ENCODE results near the gene SMYD1.
A peak's percentile ranks its signal among the peaks of the same experiment; 100 is the strongest.

SMYD1 gene

DNA sequence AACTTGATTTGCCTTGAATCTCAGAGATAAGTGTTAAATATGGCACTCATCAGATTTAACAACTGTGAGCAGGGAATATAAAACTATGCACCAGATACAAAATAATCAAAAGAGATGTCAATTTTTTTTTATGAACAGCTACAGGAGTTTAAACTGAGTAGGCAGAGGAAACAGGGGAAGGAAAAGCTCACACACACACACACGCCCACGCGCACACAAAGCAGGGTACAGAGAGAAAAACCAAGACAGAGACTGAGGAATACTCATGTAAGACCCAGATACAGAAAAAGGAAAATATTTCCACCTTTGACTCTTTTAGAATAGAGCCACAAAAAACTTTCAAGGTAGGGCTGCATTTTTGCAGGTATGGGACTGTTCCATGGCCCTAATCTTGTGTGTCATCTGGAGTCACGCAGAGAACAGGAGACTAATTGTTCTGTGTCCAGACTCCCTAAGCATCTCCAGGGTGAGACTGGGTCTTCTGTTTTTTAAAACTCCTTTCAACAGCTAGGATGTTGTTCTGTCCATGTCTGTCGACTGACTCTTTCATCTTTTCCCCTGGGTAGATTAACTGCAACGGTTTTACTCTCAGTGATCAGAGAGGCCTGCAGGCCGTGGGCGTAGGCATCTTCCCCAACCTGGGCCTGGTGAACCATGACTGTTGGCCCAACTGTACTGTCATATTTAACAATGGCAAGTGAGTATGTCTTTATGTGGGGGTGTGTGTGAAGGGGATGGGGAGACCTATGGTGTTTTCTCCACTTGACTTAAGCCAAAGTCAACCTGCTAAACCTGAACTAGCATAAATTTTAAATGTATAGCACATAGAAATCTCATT is 23.0 kb downstream of the SMYD1 start:
- DNase-seq: no peak

DNA sequence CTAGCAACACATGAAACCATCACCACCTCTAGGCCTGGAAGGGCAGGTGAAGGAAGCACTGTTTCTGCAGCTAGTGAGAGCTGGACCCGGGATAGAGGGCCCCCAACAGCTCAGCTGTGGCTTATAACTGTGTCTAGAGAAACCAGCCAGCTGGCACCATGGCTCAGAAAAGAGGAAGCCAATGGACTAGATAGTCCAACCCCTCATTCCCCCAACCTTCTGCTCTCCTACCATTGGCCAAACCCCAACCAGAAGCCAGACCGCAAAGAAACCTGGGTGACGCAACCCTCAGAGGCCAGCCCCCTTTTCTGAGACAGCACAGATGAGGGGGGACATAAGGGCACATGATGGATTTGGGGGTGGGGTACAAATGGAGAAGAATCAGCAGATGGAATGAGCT is 24.3 kb downstream of the SMYD1 start:
- DNase-seq: no peak

DNA sequence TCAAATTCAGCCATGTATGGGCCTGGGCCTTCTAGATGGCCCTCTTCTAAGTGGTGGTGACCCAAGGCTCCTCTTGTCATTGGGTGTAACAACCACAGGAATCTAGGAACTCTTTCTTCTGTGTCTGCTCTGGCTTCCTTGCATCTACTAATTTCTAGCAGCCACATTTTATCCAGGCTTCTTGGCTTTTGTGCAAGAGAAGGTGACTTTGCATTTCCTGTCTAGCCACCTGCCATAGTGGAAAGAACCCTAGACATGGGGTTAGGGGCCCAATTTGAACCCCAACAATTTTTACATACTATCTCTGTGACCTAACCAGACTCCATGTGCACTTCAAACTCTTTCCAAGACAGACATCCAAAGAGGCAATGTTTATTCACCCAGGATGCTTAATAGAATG is 25.1 kb downstream of the SMYD1 start:
- DNase-seq: no peak

DNA sequence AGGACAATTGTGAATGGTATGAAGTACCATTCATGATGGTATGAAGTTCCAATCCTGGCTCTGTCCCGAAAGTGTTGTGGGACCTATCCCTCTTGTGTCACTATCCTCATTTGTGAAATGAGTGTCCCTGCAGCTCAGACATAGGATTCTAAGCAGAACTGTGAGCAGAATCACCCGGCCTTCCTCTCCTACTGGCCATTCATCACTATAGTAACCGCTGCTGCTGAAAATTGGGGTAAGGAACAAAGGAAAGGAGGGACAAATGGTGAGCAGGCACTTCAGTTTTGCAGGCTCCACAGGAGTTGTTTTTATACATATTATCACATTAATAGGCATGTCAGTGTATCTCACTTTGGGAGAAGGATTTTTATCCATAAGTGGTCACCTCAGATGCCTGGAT is 27.4 kb downstream of the SMYD1 start:
- no peak for DNase-seq

DNA sequence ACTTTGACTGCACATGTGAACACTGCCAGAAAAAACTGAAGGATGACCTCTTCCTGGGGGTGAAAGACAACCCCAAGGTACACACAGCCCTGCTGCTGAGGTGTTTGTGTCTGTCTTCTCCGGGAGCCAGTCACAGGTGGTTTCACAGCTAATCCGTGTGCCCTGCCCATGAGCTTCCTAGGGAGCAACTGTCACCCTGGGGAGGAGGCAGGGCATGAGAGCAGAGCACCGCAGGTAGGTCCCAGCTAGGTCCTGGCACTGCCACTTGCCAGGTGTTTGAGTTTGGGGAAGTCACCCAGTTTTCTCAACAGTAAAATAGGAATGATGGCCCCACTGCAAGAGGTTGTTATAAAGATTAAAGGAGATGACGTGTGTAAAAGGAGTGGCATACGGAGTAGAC is 29.1 kb downstream of the SMYD1 start:
- no peak for DNase-seq

DNA sequence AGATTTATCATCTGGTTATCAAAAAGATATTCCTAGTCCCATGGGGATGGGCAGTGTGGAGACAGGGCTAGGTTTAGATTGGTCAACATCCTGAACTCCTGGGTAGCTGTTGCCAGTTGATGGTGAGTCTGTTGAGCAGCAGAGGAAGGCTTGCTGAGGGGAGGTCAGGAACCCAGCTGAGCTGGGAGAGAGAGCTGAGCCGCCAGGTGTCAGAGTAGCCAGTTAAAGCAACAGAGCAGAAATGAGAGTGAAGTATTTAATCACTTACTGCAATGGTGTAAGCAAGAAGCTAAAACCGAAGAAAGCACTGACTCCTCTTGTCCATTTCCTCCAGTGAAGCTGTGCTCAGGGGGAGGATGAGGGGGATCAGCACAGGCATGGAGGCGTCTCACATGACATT is 29.6 kb downstream of the SMYD1 start:
- DNase-seq: no peak

DNA sequence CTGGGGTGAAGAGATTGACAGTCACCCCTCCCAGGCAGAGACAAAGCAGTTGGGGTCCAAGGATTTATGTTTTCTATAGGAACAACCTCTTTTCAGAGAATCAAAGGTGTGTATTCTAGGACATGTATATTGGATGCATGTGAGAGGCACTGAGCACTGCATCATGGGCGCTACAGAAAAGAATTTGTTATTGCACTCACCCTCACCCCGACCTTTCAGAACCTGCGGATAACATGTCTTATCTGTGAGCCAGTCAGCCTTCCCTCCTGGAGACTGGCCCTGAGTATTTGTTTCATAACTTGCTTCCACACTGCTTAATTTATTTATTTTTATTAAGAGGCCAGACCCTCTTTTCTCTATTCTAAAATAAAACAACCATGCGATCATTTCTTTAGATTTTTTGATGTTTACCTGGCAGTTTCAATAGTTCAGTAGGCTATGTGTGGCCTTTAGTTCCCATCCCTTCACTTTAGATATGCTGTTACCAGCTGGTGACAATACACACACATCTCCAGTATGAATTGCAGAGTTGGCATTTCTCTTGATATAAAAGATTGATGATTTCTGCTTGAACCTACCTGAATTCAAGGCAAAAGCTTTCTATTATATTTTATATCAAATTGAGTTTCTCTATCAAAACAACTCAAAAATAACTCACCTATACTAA is 30.4 kb downstream of the SMYD1 start:
- DNase-seq: no peak

DNA sequence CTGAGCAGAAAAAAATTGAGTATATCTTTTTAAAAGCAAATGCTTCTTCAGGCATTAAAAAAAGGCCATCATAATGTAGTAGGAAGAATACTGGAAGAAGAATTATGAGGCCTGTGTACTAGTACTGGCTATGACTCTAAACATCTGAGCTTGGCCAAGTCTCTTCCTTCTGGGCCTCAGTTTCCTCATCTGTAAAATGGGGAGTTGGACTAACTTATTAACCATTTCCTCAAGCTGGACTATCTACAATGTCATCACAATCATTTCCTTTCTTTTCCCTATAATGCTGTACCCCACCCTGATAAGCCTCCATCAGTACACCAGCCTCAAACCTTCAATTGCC is 30.9 kb downstream of the SMYD1 start:
- DNase-seq: no peak

DNA sequence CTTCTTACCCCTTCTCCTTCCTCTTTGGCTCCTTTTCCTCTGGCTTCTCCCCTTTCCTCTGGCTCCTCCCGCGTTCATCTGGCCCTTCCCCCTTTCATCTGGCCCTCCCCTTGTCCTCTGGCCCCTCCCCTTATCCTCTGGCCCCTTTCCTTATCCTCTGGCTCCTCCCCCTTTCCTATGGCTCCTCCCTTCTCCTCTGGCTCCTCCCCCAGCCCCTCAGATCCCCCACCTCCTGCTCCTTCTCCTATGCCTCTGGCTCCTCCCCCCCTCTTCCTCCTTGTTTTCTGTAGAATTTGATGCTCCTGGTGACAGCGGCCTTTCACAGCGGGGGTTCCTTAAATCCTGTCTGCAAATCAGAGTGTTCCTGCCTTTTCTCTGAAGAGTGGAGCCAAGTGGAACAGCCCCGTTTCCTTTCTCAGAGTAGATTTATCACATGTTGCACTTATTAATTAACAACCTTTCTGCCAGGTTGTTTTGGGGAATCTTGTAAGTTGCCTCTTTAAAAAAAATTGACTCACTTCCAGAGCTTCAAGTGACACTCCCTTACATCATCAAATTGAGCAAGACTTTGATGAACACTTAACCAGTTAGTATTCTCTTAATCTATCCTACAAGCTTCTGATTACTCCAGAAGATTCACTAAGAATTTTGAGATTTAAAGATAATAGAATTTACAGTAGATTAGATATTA is 32.3 kb downstream of the SMYD1 start:
- peak; percentile 50 for DNase-seq

DNA sequence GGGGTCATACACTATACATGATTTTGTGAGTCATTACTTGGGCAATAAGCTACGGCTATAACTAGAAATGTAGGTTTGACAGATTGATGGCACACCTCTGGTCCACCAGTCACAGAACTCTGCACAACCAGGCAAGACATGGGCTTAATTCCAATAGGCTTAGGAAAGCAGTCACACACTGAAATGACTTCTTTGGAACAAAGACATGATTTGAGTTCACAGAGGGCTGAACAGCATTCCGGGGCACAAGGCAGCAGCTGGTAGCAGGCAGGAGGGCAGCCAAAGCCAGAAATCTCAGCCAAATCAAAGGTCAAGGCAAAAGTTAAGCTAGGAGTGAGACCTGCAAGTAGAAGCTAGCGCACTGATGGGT is 32.8 kb downstream of the SMYD1 start:
- DNase-seq: no peak

DNA sequence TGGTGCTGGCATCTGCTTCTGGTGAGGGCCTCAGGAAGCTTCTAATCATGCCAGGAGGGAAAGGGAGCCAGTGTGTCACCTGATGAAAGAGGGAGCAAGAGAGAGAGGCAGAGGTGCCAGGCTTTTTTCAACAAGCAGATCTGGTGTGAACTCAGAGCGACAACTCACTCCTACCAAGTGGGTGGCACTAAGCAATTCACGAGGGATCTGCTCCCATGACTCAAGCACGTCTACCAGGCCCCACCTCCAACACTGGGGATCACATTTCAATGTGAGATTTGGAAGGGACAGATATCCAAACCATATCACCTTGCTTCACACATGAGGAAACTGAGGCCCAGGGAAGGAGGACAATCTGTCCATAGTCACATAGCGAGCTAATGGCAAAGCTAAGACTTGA is 41.2 kb downstream of the SMYD1 start:
- DNase-seq: no peak

DNA sequence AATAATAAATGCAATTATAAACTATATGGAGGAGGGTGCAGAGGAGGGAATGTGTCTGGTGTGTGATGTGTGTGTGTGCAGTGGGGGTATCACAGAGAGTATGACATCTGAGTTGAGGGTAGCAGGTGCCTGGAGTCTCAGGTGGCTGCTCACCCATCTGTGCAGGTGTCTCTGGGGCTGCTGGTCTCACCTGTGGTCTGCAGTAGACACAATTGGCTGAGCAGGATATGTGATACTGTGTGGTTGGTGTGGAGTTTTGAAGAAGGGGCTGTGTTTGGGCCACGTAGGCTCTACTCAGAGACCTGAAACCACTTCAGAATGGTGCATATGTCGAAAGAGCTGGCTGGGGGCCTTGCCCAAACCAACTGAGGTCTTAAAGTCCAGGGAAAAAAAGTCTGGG is 43.2 kb downstream of the SMYD1 start:
- DNase-seq: no peak

DNA sequence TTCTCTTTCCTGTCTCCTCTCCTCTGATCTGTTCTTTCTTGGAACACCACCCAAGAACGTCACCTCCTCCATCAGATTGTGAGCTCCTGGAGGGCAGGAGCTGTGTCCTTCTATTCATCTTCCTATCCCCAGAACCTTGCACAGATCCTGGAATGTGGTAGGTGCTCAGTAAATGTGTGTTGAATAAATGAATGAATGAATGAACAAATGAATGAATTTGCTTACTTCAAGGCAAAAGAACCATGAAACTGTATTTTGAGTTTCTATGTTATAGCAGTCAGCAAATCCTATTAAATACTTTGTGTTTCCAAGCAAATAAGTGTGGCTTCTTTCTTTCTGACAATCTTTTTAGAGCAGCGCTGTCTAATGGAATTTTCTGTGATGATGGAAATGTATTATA is 45.4 kb downstream of the SMYD1 start:
- DNase-seq: no peak

DNA sequence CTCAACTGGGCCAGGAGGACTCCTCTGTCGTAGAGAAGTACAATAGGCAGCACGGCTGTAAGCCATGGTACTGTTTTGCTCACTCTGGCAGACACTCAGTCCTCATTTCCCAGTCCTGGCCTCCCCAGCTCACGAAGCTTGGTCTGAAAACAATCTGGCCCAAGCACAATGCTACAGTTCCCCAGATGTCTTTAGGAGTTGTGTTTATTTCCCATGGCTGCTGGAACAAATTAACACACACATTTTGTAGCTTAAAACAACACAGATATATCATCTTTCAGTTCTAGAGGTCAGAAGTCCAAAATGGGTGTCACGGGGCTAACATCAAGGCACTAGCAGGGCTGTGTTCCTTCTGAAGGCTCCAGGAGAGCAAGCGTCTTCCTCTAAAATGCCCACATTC is 47.3 kb downstream of the SMYD1 start:
- DNase-seq: no peak

DNA sequence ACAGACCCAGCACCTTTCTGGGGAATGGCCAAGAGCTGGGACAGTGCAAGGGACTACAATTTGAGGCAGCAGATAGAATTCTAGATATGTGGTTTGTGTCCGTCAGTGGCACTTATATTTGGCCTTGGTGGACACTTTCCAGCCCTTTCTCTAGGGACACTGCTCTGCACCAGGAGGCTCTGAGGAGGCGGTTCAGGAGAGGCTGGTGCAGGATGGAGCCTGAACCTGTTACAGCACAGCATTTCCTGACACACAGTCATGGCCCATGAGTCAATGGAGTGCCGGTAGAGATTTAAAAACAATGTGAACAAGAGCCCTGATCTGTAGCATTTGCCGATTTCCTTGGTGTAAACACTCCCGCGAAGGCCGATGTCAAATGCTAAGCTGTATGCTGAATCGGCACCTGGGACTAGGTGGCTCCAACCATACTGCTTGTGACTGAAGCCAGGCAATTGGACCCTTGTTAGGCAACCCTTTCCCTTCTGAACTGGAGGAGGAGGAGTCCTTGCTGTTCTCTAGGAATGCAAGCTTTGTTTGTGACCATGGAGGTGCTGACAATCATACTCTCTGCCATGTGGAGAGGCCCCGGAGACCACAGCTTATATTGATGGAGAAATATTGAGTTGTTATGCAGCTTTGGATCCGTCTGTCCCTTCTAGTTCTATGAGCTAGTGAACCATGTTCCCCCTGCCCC is 48.3 kb downstream of the SMYD1 start:
- DNase-seq: no peak

DNA sequence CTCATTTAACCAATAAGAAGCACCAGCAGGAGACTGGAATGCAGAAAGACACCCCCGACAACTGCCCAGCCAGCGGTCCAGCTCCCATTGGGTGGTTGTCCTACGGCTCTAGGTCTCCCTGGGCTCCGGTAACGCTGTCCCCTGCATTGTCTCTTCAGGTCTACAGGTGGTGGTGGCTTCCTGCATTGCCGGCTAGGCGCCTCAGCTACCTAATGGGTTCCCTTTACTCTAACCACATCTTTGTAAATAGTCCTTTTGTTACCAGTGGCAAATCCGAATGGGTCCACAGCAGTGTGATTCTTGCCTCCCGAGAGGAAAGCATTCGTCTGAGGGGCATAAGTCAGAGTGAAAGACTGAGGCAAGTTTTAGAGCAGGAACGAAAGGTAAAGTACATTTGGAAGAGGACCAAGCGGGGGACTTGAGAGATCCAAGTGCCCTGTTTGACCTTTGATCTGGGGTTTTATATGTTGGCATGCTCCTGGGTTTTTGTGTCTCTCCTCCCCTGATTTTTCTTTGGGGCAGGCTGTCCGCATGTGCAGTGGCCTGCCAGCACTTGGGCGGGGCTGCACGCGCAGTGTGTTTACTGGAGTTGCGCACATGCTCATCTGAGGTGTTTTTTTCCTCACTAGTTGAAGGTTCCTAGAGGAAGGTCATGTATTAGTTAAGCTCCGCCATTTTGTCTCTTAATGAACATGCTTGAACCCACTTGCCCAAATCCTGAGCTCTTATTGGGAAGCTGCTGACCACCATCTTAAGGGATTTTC is 49.2 kb downstream of the SMYD1 start:
- DNase-seq: no peak

DNA sequence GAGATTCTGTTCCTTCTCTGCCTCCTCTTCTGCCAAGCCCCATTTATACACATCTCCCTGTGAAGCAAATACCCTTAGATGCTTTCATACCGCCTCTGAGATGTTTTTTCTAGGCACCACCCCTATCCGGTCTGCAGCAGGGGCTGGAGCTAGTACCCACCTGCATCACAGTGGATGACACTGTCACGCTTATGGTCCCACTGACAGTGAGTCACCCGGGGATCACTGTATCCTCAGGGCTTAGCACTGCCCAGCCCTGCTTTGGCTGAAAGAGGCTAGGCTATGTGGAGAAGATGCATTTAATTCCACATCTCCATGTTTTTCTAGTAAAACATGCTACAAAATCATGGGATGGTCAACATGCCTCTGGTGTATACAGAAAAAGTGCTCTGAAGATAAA is 50.3 kb downstream of the SMYD1 start:
- no peak for DNase-seq

DNA sequence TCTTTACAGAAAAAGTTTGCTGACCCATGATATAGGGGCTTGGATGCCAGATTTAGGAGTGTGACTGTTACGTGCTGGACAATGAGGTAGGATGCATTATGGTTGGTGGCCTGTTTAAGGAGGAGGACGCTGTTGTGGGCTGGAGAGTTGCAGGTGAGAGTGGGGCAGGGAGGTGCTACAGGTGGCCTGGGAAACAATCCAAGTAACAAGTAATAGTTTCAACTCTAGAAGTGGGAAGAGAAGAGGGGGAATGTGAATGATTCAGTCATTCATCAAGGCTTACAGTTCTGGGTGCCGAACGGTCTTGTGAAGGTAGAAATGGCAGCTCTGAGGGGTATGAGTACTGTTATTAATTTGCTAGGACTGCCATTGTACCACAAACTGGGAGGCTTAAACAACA is 54.1 kb downstream of the SMYD1 start:
- DNase-seq: no peak

DNA sequence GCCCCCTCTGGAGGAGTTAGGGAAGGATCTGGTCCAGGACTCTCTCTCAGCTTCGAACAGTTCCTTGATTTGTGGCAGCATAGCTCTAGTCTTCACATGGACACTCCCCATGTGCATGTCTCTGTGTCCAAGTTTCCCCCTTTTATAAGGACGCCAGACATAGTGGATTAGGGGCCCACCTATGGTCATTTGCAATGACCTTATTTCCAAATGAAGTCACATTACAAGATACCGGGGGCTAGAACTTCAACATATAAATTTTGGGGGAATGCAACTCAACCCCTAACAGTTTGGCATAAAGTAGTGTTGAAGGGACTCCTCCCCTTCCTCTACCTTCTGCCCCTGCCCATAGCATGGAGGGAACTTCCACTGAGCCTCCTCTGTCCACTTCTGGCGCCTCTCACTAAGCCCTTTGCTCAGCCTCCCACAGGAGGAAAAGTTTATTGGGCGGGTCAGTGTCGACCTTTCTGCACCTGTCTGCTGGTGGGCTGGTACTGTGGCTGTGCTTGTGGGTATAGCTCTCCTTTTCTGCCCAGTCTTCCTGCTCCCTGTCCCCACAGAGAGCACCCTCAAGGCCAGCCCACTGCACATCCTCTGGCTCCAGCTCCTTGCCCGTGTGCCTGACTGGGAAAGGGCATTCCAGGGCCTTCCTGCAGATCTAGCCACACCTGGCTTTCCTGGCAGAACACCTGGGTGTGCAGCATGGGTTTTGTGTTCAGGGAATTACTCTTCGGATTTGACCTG is 54.7 kb downstream of the SMYD1 start:
- no peak for DNase-seq

DNA sequence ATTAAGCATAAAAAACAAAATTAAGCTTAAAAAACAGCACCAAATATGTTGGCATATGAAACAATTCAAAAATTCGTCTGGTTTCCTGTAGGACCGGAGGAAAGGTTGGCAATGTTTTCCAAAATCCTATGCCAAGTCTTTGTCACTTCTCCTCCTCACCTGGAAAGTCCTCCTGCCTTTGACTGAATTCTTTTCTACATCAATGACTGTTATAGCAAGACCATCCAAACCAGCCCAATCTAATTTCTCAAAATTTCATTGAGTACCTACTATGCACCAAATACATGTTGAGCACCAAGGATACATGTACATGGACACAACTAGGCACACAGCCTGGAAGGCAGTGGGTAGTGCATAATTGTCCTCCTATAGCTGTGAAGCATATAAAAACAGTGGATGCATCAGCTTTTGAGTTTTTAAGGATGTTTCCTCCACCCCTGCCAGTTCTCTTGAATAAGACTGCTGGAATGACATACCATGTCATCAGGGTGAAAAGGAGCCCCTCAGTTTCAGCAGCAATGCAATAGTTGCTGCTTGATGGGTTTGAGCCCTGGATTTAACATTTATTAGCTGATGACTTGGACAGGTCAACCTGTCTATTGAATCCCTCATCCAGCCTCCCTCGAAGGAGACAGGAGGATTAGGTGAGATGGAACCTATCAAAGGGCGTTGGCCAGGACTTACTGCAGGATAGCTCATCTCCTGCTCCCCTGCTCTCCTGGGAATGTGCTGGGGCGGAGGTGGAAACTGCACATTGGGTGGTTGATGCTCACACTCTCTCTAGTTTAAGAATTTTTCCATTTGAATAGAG is 55.7 kb downstream of the SMYD1 start:
- no peak for DNase-seq
